NCI-H2081 treated with DMSO at 0.1 percent for 48 hours (cell line): ENCODE results near the gene PTPRCAP.
A peak's percentile ranks its signal among the peaks of the same experiment; 100 is the strongest.

ENCODE experiments used
- DNase-seq: peaks from one replicate; lab custom pipeline; 2025; lab: John Stamatoyannopoulos, UW

Gene PTPRCAP

DNA sequence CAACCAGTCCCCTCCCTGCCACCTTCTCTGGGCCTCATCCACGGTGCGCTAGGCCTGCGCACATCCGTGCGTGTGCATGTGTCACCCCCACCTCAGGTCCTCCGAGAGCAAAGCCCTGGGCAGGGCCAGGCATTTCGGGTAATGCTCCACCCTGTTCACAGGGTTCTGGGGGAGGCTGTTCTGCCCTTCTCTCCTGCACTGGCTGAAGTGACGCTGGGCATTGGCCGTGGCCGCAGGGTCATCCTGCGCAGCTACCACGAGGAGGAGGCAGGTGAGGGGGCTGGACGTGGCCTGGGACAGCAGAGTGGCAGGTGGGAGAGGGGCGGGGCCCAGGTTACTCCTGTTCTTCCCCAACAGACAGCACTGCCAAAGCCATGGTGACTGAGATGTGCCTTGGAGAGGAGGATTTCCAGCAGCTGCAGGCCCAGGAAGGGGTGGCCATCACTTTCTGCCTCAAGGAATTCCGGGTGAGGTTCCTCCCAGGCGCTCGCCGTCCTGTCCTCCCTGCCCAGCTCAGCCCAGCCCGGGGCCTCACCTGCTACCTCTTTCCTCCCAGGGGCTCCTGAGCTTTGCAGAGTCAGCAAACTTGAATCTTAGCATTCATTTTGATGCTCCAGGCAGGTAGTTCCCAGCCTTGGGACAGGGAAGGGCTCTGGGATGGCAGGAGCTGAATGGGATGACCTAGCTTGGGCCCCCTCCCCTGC, 41.8 kb downstream of the PTPRCAP start:
- DNase-seq: no peak

DNA sequence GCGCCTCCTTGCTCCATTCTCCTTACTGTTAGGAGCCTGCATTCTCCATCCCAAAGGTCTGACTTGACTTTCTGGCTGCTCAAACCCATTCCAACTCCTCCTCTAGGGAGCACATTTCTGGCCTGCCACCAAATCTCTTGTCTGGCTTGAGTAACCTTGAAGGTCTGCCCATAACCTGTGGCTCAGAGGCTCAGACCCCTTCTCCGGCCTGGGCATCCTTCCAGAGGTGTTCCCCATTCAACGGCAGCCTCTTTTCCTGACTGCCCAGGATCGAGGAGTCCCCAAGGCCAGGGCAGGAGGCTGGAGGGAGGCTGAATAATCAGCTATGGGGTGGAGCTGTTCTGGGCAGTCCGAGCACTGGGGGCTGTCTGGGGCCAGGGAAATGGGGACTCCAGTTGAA, 43.5 kb downstream of the PTPRCAP start:
- no peak for DNase-seq

DNA sequence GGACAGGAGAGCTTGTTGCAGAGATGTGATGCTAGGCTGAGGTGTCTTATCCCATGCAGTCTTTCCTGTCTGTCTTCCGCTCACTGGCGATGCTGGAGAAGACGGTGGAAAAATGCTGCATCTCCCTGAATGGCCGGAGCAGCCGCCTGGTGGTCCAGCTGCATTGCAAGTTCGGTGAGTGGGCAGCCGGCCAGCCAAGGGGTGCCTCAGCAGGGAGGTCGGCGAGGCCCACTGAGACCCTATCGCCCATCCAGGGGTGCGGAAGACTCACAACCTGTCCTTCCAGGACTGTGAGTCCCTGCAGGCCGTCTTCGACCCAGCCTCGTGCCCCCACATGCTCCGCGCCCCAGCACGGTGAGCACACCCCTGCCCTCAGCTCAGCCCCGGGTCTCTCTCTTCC, 44.0 kb downstream of the PTPRCAP start:
- no peak for DNase-seq

DNA sequence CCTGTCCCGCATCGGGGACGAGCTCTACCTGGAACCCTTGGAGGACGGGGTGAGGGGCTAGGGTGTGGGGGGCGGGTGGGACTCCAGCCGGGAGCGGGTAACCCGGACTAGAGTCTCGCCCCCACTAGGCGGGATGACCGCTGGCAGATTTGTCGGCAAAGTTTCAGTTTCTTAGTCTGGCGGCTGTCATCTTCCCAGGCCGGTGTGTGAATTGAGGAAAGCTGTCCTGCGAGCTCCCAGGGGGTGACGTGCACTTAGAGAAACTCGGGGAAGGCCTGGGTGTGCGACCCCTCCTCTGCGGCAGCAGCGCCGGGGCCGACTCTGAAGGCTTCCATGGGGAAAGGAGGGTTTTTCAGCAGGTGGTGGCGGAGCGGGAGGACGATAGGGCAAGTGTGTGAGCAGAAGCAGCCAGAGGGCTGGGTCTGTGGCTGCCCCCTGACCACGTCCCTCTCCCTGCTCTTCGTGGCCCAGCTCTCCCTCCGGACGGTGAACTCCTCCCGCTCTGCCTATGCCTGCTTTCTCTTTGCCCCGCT, 45.2 kb downstream of the PTPRCAP start:
- no peak for DNase-seq

DNA sequence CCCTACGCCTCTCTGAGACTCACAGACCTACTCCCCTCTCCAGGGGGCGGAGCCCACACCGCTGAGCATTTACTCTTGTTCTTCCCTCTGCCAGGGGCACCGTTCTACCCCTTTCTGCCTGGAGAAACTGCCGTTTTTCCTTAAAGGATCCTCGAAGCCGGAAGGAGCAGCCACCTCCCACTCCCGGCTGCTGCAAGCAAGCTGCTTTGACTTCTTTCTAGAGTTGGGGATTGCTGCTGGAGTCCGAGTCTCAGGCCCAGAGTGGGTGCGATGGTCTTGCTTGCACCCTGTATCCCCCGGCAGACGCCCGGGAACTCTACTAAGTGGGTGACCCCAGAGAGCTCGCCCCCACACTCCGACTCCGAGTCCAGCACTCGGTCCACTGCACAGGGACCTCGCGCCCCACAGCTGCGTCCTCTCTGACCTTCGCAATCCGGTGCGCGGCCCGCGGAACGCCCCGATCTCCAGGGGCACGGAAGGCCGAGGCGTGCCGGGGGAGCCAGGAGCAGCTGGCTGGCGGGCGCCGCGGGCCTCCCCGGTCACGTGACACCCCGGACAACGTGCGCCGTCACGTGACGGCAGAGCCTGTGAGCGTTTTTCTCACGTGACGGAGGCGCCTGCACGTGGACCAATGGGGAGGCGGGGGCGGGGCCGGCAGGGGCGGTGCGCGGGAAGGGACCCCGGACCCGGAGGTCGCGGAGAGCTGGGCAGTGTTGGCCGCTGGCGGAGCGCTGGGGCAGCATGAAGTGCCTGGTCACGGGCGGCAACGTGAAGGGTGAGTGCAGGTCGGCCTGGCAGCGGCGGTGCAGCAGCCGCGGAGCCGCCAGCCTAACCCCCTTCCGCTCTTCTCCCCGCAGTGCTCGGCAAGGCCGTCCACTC, 45.9 kb downstream of the PTPRCAP start, which contains the start of gene RAD9A:
RAD9A (plus strand) TSS at position 683 of the 879 bp plus-strand sequence; CDS start at position 742, 59 bp downstream.
- peak; percentile 69 for DNase-seq

DNA sequence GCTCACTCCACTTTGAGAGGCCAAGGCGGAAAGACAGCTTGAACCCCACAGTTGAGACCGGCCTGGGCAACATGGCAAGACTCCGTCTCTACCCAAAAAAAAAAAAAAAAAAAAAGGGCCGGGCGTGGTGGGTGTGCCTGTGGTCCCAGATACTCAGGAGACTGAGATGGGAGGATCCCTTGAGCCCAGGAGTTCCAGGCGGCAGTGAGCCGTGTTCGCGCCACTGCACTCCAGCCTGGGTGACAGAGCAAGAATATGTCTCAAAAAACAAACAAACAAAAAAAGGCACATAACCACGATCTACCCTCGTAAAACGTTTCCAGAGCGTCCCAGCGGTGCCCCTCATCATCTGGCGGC, 46.6 kb downstream of the PTPRCAP start:
- DNase-seq: no peak

DNA sequence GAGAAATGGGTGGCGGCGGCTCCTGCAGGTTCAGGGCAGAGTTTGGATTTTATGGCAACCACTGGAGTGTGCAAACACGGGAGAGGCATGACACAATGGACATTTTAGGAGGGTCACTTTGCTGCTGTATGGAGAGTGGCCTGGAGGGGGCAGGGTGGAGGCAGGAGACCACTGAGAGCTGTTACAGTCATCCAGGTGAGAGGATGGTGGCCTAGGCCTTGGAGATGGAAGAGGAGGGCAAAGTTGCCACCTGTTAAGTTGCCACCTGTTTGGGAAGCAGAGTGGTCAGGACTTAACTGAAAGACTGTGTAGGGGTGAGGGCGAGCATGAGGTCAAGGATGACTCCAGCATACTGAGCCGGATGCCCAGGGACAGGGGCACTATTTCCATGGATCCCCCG, 48.0 kb downstream of the PTPRCAP start:
- DNase-seq: no peak

DNA sequence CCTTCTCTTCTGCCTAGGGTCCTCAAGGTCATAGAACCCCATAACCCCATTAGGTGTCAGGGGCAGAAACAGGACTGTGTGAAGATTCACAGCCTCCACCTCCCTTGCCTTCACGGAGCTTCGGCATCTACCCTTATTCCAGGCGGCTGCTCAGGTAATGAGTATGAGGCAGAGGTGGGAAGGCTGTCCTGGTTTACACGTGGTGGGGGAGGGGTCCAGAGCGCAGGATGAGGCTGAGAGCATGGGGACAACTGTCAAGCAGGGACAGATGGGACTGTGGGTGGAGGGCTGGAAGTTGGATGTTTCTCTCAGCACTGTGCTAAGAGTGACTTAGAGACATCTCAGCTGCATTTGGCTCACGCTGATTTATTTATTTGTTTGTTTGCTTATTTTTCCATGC, 50.0 kb downstream of the PTPRCAP start:
- DNase-seq: no peak

DNA sequence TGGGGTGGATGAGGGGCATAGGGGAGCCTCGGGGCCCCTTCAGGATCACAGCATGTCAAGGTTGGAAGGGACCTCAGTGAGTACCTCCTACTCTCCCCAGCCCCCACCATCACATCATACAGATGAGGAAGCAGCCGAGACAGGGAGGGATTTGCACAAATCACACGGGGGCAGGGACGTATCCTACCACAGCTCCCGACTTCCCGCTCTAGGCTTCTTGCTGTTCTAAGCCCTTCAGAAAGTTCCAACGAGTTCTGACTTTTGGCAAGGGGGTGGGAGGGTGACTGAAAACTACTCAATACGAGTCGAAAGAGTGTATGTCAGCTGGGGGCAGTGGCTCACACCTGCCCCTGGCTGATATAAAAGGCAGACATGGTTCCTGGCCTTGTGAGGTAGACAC, 50.4 kb downstream of the PTPRCAP start:
- DNase-seq: no peak
